ENCODE results near the gene CYP4F12. TPM values are rescaled to one million over a fixed set of nuclear protein-coding genes. Genes with fewer than 3 reads are reported as not detected.

CYP4F12 gene
- total RNA-seq, 1 experiment from 2014 or later, result not detected

DNA sequence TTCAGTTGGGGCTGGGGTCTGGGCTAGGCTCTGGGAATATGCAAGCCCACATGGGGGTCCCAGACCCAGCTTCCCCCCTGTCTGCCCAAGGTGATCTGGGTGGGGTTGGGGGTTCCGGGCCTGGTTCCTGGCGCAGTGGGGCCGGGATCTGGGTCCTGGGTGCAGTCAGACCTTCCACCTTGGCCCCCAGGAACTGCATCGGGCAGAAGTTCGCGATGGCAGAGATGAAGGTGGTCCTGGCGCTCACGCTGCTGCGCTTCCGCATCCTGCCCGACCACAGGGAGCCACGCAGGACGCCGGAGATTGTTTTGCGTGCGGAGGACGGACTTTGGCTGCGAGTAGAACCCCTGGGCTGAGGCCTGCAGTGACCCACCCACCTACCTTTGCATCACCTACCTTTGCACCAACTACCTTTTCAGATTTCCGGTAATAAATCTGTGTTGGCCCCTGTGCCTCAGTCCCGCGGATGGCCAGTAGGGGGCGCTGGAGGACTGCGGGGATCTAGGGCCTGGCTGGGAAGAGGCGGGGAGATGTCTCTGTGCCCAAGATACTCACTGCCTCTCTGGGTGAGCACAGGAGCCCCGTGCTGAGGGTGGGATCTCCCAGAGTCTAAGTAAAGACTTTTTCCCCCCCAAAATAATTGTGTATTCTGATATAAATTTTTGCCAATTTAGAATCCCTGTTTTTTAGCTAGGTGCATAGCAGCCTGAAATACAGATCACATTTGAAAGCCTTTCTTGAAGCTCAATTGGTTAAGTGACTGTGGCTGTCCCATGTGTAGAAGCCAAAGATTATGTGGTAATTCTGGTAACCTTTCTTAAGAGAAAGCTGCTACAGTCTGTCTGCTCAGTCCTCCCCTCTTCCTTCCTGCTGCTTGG, 43.6 kb upstream of the CYP4F12 start:
- H3K56ac ChIP-seq (ENCODE audit: insufficient read length, low read depth, low read length), result no peak overlapping the region
- Mint-ChIP-seq H3K9me3 (peaks cover 66 to 82% of the 10 kb centered on the region in 2 experiments), H3K27me3 (ENCODE audit: low read depth) (no peaks in the 10 kb centered on the region; the same call in 1 of the 2 replicates), H3K4me1 (no peaks in the 10 kb centered on the region), H3K4me3 (no peak overlapping the region; a peak in 1 of 5 replicates), H3K27ac (no peak overlapping the region), H3K36me3 (ENCODE audit: insufficient read depth in 1 of 3, low read depth in 3 of 3) (peaks cover 0 to 7% (median 0%) of the 10 kb centered on the region in 3 experiments; a peak in 2 of 7 replicates)
- H3K23ac ChIP-seq (ENCODE audit: insufficient read length, low read depth, low read length), result no peak overlapping the region
- no CpG with 5 or more reads among the region's 25 CpGs for WGBS (ENCODE audit: extremely low coverage, insufficient read length, low lambda C conversion rate)
- H2AFZ ChIP-seq (ENCODE audit: low read length), result no peak overlapping the region
- H2BK20ac ChIP-seq (ENCODE audit: low read depth, low read length, poor library complexity, severe bottlenecking), result no peak overlapping the region
- H3K9me3 ChIP-seq (ENCODE audit: control insufficient read depth, low read depth, low read length), result peaks cover 39% of the 10 kb centered on the region
- H3K27ac ChIP-seq (ENCODE audit: insufficient read length, low read depth, low read length), result no peak overlapping the region
- no peak overlapping the region for H3T11ph ChIP-seq (ENCODE audit: low read length)
- no peak overlapping the region for H3K14ac ChIP-seq (ENCODE audit: insufficient read depth, low read length)
- H4K20me1 ChIP-seq (ENCODE audit: control insufficient read depth, insufficient read depth, insufficient read length), result no peaks in the 10 kb centered on the region
- no peak overlapping the region for H4K5ac ChIP-seq (ENCODE audit: insufficient read length, low read depth, low read length)
- H3K4ac ChIP-seq (ENCODE audit: low read depth, low read length), result no peak overlapping the region
- no peak overlapping the region for H4K8ac ChIP-seq (replicated peaks; ENCODE audit: insufficient read length, low read depth, low read length)
- no peak overlapping the region for H3K9ac ChIP-seq (ENCODE audit: extremely low read depth, insufficient read length, low read length)
- no peak overlapping the region for H2BK5ac ChIP-seq (ENCODE audit: insufficient read length, low read length)
- H2AK5ac ChIP-seq (ENCODE audit: insufficient read length, low read length), result no peak overlapping the region
- H3K4me1 ChIP-seq (ENCODE audit: insufficient read depth, low read length), result no peaks in the 10 kb centered on the region
- H2BK120ac ChIP-seq (ENCODE audit: low read depth, low read length, poor library complexity, severe bottlenecking), result no peak overlapping the region
- TF ChIP-seq, protein P1, sequence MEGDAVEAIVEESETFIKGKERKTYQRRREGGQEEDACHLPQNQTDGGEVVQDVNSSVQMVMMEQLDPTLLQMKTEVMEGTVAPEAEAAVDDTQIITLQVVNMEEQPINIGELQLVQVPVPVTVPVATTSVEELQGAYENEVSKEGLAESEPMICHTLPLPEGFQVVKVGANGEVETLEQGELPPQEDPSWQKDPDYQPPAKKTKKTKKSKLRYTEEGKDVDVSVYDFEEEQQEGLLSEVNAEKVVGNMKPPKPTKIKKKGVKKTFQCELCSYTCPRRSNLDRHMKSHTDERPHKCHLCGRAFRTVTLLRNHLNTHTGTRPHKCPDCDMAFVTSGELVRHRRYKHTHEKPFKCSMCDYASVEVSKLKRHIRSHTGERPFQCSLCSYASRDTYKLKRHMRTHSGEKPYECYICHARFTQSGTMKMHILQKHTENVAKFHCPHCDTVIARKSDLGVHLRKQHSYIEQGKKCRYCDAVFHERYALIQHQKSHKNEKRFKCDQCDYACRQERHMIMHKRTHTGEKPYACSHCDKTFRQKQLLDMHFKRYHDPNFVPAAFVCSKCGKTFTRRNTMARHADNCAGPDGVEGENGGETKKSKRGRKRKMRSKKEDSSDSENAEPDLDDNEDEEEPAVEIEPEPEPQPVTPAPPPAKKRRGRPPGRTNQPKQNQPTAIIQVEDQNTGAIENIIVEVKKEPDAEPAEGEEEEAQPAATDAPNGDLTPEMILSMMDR (conservative IDR thresholded peaks at IDR 0.05), result peak; percentile 69
- H3K79me2 ChIP-seq (ENCODE audit: insufficient read depth, low read length), result no peaks in the 10 kb centered on the region
- no peak overlapping the region for H4K91ac ChIP-seq (ENCODE audit: insufficient read length, low read depth, low read length)
- H2BK12ac ChIP-seq (ENCODE audit: insufficient read length, low read depth, low read length), result no peak overlapping the region
- H3K4me2 ChIP-seq (ENCODE audit: insufficient read depth, insufficient read length, low read length), result no peak overlapping the region
- no peak overlapping the region for H2BK15ac ChIP-seq (ENCODE audit: low read depth, low read length)
- H3K79me1 ChIP-seq (ENCODE audit: insufficient read depth, low read depth, low read length, poor library complexity, severe bottlenecking), result no peaks in the 10 kb centered on the region
- no peaks in the 10 kb centered on the region for H3K27me3 ChIP-seq (ENCODE audit: insufficient read depth, low read length)
- H3K18ac ChIP-seq (ENCODE audit: insufficient read length, low read depth, low read length), result no peak overlapping the region
- peak; percentile 72 for DNase-seq
- H3K23me2 ChIP-seq (ENCODE audit: insufficient read length, low read depth, low read length, poor library complexity, severe bottlenecking), result no peaks in the 10 kb centered on the region

All from H9 (cell line).